HG02884 (cell line): ENCODE results near the gene KCNJ12.
"Not testable (repeated sequence)": the region's sequence is repeated elsewhere in the genome, so short reads cannot be mapped to it uniquely, and the experiment has no call there.

Experiments
- ATAC-seq: cut with Tn5 transposase; IDR thresholded peaks from one replicate; pipeline ENCODE4 v1.9.1; 2021; ENCODE audit warnings: mild to moderate bottlenecking, moderate library complexity; ENCODE audit not compliant: unreplicated experiment

The KCNJ12 gene

DNA sequence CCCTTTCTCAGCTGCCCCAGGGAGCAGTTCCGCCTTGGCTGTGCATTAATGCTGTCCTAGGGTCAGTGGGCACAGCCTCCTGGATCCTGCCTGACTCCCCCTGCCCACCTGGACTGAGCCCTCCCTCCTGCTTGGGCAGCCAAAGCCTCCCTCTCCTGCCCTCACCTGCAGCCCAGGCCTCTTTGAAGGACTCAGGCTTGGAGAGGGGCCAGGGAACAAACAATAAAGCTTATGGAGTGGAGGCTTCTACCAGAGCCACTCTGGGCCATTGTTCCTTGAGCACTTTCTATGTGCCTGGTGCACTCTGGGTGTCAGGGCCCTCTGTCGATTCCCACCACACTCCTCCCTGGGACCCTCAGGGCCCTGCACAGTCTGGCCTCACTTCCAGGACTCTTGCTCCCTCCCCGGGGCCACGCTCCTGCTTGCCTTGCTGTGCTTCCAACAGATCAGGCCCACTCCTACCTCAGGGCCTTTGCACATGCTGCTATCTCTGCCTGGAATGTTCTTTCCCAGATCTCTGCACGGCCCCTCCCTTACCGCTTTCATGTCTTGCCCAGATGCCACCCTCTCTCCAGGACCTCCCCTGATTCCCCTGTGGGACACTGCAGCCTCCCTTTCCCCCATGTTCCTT lies 5.0 kb downstream of the KCNJ12 start:
- no peak for ATAC-seq

DNA sequence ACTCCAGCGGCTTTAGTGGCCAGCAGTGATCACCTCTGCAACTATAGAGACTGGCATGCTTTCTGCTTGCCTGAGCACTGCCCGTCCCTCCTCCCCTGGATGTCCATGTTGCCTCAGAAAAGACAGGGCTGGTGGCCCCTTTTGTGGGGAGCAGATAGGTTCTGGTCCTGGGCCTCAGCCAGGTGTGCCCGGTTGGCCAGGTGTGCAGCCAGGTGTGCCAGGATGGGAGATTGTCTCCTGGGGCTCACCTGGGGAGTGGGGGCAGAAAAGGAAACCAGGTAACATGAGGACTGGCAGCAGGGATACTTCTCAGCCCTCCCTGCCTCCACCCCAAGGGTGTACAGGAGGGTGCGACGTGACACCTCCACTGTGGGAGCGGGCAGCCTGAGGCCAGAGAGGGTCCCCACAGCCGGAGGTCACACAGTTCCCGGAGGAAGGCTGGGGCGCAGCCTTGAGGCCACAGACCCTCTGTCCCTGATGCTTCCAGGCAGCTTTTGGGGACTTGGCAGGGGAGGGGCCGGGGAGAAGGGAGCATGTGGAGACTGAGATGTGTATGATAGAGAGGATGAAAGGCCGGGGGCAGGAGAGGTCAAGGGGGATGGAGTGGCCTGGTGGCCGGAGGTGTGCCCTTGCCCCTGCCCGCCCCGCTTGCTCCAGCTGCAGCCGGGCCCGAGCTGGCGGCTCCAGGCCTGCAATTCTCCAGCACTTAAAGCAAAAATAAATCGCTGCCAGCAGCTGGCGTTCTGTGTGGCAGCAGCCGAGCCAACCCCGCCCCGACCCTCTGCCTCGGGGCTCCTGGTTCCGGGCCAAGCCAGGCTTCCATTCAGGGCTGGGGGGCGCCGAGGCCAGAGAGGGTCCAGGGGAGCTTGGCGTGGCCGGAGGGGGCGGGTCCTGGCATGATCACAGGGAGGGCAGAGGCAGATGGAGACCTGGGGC lies 6.7 kb downstream of the KCNJ12 start:
- no peak for ATAC-seq

DNA sequence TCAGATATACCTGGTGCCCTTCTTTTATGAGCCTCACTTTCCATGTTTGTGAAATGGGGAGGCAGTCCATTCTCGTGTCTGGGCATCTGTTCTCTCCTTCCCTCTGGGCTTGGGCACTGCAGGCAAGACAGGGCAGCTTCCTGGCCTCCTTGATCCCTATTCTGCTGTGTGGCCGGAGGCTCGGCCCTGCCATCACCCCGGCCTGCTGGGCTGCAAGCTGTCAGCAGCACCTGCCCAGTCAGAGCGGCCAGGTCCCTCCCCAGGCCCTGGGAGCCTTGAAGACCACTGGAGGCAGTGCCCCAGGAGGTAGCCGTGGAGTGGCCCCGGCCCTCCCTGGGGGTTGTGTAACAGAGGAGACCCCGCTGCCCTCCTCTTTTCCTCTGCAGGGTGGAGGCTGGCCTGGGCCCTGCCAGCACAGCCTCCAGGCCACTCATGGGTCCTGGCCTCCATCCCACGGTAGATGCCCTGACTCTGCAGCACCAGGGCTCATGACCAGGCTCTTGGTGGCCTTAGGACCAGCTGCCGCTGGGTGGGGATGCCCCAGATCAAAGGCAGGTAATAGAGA lies 9.2 kb downstream of the KCNJ12 start:
- no peak for ATAC-seq

DNA sequence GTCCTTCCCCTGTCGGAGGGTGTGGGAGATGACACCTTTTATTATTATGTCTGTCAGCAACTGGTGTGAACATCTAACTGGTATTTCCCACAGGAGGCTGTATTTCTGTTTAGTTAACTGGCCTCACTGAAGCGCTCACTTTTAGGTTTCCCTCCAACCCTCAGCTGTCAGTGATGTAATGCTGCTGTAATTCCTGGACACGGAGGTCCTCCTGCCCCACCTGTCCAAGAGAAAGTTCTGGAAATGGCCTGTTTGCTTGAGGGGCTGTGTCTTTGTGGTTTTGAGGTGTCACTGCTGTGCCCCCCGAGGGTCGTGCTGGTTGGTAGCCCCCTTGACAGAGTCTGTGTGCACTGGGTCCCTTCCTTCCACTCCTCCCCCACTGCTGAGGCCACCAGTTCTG lies 11.5 kb downstream of the KCNJ12 start:
- no peak for ATAC-seq

DNA sequence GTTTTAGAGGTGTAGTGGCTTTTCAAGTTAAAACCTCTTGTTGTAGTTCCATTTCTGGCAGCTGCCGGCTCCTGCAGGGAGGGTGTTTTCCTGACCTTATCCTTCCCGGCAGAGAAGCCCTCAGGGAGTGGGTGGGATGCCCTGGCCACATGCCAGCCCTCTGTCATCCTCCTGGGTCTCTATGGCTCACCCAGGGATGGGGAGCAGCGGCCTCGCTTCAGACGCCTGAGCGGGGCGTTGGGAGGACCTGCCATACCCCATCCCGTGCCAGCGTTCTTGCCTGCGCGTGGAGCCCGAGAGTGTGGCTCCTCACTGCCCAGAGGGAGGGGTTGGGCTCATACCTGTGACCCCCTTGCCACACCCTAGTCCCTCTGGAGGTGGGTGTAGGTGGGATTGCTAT lies 11.9 kb downstream of the KCNJ12 start:
- ATAC-seq = no peak

DNA sequence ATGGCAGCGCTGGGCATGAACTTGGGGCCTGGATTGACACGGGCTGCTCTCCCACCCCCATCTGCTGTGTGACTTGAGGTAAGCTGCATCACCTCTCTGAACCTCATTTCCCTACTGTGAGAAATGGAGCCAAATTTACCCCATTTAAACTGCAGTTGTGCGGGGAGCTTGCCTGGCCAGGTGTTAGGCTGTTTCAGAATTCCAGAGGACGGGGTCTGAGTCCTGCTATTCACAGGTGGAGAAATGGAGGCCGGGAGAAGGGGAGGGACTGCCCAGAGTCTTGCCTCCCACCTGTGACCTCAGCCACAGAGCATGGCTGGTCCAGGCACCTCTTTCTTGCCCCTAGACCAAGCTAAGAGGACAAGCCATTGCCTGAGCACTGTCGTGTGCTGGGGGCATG lies 12.8 kb downstream of the KCNJ12 start:
- ATAC-seq = no peak

DNA sequence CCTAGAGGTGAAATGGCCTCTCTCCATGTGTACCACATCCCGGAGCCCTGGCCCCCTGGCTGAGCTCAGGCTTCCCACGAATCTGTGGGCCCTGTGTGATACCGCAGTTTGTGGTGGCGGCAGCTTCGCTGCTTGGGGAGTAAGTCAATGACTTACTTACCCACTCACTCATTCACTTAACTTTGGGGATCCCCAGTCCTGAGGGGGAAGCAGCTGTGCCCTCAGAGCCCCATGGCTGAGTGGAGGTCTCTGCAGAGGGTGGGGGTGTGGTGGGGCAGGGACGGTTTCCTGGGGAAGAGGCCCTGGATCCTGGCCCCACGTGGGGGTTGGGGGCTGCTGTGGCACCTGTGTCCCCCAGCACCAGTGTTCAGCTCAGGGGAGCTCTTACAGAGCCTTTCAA lies 13.2 kb downstream of the KCNJ12 start:
- no peak for ATAC-seq

DNA sequence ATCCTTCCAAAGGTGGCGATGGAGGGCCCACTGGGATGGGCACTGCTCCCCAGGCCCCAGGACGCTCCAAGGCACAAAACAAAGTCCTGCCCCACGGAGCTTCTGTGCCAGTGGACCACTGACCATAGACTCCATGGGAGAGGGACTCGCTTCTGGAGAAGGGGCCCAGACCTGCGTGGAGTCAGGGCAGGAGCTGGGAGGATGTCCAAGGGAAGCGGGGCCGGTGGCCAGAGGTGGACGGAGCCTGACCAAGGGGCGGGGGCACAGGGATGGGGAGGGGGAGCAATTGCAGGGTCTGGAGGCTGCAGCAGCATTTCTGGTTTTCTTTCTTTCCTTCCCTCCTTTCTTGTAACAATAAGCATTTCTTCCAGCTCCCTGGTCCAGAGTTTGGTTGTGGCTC lies 14.1 kb downstream of the KCNJ12 start:
- ATAC-seq = no peak

DNA sequence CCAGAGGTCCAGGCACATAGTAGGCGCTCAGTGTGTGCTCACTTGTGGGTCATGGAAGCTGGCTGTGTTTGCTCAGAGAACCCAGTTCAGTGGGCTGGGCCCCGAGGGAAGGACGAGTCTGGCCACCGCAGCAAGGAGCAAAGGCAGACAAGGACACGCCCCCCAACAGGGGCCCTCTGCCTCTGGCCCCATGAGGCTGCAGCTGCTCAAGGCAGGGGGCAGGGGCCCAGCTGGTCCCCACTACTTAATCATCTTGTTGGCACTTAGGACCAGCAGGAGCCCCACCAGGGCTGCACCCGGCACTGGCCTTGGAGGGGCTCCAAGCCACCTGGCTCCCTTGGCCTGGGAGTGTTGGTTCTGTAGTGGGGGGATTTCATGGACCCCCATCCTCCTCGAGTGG lies 16.1 kb downstream of the KCNJ12 start:
- no peak for ATAC-seq

DNA sequence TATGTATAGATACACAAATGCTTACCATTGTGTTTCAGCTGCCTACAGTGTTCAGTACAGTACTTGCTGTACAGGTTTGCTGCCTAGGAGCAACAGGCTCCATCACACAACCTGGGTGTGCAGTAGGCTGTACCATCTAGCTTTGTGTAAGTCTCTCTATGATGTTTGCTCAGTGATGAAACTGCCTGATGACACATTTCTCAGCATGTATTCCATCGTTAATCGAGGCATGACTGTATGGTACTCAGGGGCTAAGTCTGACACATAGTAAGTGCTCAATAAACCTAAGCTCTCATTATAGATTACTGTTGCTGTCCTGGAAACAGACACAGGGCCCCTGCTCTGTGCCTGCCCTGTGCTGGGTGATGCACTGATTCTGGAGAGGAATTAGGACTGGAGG lies 18.1 kb downstream of the KCNJ12 start:
- ATAC-seq = no peak

DNA sequence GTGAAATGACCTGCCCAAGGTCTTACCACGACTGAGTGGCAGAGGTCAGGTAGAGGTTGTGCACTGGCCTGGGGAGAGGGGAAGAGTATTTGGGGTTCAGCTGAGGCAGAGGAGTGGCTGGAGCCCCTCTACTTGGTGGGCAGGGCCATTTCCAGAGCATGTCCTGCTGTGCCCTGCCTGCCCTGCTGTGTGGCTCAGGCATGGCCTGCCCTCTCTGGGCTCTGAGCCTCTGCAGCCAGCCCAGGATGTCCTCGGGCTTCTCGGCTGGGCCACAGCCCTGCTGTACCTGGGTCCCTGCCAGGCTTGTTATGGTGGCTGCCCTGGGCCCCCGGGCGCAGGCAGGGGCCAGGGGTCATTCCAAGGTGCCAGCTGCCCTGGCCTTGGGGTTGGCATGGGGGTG lies 19.6 kb downstream of the KCNJ12 start:
- no peak for ATAC-seq

DNA sequence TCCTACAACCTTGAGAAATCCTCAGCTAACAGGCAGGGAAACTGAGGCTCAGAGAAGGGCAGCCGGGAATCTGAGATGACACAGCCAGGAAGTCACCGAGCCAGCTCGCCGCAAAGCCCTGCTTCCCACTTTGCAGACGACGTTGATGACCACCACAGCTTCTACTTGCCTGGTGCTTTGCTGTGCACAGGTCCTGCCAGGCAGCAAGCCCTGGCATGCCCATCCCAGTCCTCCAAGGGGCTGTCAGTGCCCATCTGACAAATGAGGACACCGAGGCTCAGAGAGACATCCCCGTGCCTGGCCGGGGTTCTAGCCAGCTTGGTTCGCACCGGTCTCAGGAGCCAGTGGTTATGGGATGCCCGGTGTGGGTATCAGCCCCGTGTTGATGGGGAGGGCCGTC lies 20.1 kb downstream of the KCNJ12 start:
- no peak for ATAC-seq

DNA sequence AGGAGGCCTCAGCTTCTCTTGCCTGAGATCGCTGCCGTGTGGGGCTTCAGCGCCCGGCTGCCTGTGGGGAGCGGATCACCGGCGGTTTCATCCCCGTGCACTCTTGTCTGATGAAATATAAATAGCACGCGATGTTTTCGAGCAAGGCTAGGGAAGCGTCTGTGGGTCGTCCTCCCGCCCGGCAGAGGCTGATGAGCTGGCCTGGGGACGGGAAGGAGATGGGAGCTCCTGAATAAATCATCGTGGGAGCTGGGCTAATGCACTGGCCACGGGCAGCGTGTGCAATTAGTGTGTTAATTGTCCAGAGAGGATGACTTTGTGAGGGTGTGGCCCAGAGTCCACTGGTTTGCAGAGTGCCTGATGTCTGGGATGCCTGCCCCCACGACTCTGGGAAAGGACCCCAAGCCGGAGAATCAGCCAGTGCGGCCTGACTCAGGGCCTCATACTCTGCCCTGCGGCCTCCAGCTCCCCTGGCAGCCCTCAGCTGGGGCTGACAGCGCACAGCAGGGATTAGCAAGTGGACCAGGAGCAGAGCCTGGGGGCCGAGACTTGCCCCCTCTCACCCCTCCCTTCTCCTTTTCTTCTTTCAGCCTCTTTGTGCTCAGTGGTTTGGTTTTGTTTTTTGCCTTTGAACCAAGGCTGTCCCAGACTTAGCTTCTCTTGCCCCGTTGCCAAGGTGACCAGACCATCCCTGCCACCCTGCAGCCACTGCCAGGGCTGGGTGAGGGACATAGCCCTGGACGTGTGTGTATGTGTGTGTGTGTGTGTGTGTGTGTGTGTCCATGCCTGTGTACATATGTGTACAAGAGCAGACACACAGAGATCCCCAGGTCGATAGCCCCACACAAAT lies 21.4 kb downstream of the KCNJ12 start:
- ATAC-seq = no peak

DNA sequence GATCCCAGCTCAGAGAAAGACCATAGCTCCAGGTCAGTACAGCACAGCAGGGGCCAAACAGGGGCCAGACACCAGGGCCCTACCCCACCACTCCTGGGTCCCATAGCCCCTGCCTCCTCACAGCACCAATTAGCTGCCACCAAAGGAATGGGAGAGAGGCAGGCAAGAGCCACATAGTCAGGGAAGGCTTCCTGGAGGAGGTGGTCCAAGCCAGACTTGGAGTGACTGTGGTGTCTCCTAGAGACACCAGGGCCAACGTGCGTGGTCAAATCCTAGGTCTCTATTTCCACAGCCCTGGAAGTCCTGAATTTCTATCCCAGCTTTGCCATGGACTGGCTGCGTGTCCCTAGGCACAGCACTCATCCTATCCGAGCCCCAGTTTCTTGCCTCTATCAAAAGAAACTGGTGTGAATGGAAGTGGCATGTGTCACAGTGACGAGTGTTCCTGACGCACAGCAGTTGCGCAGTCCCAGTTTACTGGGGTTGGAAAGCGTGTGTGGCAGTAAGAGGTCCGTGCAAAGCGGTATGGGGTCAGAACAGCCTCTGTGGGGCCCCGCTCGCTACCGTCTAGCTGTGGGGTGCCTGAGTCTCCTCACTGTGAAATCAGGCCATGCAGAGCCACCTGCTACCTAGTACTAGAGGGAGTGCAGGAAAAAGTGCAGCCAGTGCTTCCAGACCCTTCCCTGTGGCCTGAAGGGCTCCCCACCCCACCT lies 23.5 kb downstream of the KCNJ12 start:
- ATAC-seq = no peak

DNA sequence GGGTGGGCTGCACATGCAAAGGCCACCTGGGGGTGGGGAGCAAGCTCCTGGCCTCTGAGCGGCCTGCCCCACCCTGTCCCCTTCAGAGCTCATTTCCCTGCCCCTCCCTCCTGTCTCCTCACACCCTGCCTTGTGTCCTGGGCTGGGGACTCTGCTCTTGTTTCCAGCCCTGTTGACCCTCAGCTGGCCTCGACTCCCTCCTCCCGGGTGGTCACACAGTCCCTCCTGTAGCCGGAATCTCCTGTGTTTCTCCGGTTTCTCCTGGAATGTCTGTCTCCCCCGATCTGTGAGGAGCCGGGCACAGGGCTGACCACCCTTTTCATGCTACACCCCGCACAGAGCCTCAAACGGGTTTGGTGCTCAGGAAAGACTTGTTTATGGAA lies 24.0 kb downstream of the KCNJ12 start:
- not testable (repeated sequence) for ATAC-seq

DNA sequence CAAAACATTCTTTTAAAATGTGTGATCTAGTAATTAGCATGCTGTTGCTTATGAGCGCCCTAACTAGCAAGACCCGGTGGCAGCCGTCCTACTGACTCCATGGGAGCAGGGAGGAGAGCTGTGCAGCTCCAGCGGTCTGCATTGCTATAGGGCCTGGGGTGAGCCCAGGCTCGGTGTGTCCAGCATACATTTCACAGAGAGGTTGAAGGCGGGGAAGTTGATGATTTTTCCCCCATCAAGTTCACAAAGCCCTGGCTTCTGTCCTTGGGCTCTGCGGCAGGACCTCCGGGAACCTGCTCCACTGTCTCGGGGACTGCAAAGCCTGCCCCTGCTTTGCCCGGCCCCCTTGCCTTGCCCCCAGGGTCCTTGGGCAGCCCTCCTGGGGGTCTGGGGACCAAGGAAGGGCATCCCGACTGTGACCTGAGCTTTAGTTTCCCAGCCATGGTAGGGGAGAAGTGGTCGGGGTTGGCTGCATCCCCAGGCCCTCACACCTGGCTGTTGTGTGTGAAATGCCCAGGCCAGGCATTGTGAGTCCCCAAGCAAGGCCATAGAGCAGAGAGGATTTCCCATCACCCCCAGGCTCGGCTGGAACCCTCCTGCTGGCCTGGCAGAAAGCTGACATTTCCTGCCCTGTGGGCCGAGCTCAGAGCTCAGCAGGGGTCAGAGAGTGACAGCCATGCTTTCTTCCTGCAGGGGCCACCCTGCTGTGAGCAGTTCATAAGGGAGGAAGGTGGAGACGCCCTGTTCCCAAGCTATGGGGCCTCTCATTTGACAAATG lies 24.8 kb downstream of the KCNJ12 start:
- ATAC-seq = no peak

DNA sequence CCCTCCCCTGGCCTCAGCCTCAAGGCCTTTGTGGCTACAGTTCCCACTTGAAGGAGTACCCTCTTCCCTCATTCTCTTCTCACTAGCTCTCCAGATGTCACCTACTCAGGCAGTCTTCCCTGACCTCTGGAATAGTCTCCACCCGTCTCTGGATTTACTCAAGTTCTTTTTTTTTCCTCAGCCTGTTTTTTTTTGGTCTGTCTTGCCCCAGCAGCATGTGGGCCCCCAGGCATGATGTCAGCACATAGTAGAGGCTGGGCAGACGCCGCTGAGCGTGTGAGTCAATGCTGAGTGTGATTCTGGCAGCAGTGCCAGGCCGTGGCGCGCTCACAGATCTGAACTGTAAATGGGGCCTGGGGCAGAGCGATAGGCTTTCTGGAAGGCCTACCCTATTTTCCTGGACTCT lies 26.0 kb downstream of the KCNJ12 start:
- ATAC-seq = not testable (repeated sequence)

DNA sequence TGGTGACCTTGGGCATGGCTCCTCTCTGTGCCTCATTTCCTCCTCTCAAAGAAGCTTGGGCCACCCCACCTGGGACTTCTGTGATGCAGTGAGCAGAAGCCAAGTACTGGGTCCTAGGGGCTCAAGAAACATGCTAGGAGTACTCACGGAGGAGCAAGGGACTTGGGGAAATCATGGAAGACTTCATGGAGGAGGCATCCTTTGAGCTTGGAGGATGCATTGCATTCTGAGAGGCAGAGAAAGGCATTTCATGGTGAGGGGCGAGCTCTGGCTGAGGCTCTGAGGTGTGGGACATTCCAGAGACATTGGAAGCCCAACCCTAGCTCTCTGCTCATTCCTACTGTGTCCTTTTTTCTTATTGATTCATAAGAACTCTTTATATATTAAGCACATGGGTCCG lies 26.8 kb downstream of the KCNJ12 start:
- ATAC-seq = not testable (repeated sequence)

DNA sequence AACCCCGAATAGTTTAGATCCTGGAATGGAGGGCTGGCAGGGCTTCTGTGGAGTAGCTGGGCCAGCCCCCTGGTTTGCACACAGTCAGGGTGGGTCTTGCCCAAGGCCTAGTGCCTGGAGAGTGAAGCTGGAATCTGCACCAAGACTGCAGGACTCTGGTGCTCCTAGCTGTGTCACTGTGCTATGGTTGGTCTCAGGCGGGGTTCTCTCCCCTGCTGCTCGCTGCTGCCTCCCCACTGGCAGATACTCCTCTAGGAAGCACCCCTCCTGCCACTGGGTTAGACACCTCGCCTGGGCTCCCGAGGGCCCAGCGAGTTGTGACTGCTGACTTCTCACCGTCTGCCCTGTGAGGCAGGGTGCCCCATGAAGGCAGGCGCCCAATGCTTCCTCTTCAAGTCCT lies 27.9 kb downstream of the KCNJ12 start:
- not testable (repeated sequence) for ATAC-seq

DNA sequence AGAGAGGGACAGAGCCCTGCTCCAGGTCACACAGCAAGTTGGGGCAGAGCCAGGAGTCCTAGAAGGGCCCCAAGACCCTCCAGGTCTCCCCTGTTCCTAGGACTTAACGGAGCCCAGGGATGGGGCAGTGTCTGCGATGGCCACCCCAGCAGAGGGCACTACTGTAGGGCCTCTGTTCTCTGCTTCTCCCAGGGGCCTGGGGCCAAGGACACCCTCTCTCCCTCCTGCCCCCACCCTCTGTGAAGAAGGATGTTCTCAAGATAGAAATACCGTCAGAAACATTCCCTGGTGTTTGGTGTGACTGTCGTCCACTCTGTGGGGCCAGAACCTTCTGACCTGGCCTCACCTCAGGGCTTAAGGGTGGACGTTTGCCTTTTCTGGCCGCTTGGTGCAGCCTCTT lies 28.4 kb downstream of the KCNJ12 start:
- ATAC-seq = not testable (repeated sequence)
